ENCODE data around the gene CCDC51.

CCDC51 gene

GRCh38 chr3:48432411-48433371 is 7.2 kb downstream of the CCDC51 start:
- DNase-seq: no peak

- DNase-seq: no peak
These were observed 8.5 kb downstream of the CCDC51 start for GRCh38 chr3:48431224-48432029.

- no peak for DNase-seq
These were observed 9.2 kb downstream of the CCDC51 start for GRCh38 chr3:48430708-48431101.

- no peak for DNase-seq
These were observed 9.8 kb downstream of the CCDC51 start, which contains the start of gene PLXNB1 for GRCh38 chr3:48429960-48430707. TSS of gene PLXNB1 (minus strand) at chr3:48430086. CDS start at chr3:48424611, 5,475 bp downstream.

GRCh38 chr3:48429317-48429959 is 10.5 kb downstream of the CCDC51 start:
- DNase-seq: peak; percentile 73

GRCh38 chr3:48428572-48429316 is 11.2 kb downstream of the CCDC51 start:
- DNase-seq: no peak

- DNase-seq: no peak
These were observed 11.8 kb downstream of the CCDC51 start for GRCh38 chr3:48428088-48428571.

- DNase-seq: no peak
These were observed 12.3 kb downstream of the CCDC51 start for GRCh38 chr3:48427630-48427962.

GRCh38 chr3:48426944-48427629 is 12.8 kb downstream of the CCDC51 start:
- DNase-seq: no peak

GRCh38 chr3:48426401-48426909 is 13.5 kb downstream of the CCDC51 start:
- DNase-seq: no peak

GRCh38 chr3:48425281-48425812 is 14.6 kb downstream of the CCDC51 start:
- DNase-seq: no peak

- no peak for DNase-seq
These were observed 15.8 kb downstream of the CCDC51 start for GRCh38 chr3:48423883-48424695.

- DNase-seq: no peak
These were observed 16.6 kb downstream of the CCDC51 start for GRCh38 chr3:48423241-48423882.

GRCh38 chr3:48422681-48423080 is 17.2 kb downstream of the CCDC51 start:
- DNase-seq: no peak

GRCh38 chr3:48422272-48422671 is 17.6 kb downstream of the CCDC51 start:
- no peak for DNase-seq

- DNase-seq: no peak
These were observed 19.4 kb downstream of the CCDC51 start for GRCh38 chr3:48420561-48420960.

GRCh38 chr3:48419597-48419996 is 20.3 kb downstream of the CCDC51 start:
- no peak for DNase-seq

- DNase-seq: no peak
These were observed 20.8 kb downstream of the CCDC51 start for GRCh38 chr3:48419149-48419548.

- DNase-seq: no peak
These were observed 21.3 kb downstream of the CCDC51 start for GRCh38 chr3:48418651-48419050.

All from CD4-positive, alpha-beta T cell treated with Interleukin-10 for 1 hour (primary cell).